ENCODE results near the gene ME3. TPM values are rescaled to one million over a fixed set of nuclear protein-coding genes. Genes with fewer than 3 reads are reported as not detected.

The ME3 gene
- total and polyA plus RNA-seq, 2 donors: 9.5 to 10.1 TPM

DNA sequence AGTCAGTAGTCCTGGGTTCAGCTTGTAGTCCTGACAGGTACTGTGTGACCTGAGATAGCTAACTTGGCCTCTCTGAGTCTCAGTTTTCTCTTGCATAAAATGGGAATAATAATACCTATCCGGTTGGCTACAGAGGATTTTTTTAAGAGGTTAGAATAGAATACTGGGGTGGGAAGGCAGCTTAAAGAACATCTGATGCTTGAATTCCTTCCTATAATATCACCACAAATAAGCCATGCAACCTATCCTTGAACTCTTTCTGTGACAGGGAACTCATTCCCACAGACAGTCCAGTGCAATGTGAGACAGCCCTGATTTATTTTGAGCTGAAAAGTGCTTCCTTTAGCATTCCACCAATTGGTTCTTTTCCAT is 187.6 kb downstream of the ME3 start:
- Histone ChIP-seq H3K27ac (ENCODE audit: low read depth in 1 of 2, low read length in 1 of 2) (no peak overlapping the region), H3K4me3 (ENCODE audit: low read length in 2 of 2) (no peak overlapping the region), H3K4me1 (ENCODE audit: control insufficient read depth in 2 of 2, insufficient read depth in 2 of 2, low read length in 2 of 2) (no peaks in the 10 kb centered on the region), H3K9me3 (ENCODE audit: control insufficient read depth in 2 of 2, insufficient read depth in 1 of 2, low read length in 1 of 2) (no peaks in the 10 kb centered on the region), H3K36me3 (ENCODE audit: control insufficient read depth in 2 of 2, insufficient read depth in 2 of 2, low read length in 1 of 2) (no peaks in the 10 kb centered on the region), H3K27me3 (ENCODE audit: control insufficient read depth in 2 of 2, insufficient read depth in 1 of 2, low read length in 1 of 2) (no peaks in the 10 kb centered on the region)
- WGBS: 94% methylated on average over 1 of the region's 1 CpG
- DNase-seq (ENCODE audit: low read depth in 6 of 9, low spot score in 9 of 9): no peak

DNA sequence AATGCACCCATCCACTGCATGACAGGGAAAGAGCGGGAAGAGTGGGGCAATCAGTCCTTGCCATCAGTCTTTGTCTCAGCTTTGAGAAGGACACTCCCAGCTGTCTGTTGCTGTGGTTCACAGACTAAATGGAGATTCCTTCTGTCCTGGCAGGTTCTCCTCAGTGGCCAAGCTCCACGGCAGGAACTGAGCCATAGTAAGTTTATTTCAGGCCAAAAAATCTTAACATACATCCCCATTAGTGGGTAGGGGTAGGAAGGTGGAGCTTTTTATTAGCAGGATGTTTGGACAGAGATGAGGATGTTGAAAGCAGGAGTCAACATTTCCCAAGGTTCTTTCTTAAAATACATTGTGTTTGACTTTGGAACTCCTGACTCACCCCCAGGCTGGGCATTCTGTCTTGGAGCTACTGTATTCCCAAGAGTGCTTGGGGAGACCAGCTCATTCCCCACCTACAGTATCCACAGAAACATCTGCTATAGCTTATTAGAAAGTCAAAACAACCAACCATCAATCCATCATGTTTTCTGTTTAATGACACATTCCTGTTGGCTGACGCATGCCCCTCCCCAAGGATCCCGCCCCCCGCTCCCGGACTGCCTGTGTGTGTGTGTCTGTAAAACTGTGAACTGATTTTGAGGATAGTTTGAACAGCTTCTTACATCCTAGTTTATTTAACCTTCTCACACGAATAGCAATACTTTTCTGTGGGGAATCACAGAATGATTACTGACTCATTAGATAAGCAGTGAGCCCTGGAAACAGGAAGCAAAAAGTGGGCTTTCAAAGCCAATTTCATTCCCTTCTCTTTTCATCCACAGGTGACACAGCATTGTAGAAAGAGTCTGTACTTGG is 188.2 kb downstream of the ME3 start:
- no peak overlapping the region for H3K4me3 ChIP-seq (ENCODE audit: low read length in 2 of 2)
- no peaks in the 10 kb centered on the region for H3K4me1 ChIP-seq (ENCODE audit: control insufficient read depth in 2 of 2, insufficient read depth in 2 of 2, low read length in 2 of 2)
- no peak overlapping the region for H3K27ac ChIP-seq (ENCODE audit: low read depth in 1 of 2, low read length in 1 of 2)
- H3K36me3 ChIP-seq (ENCODE audit: control insufficient read depth in 2 of 2, insufficient read depth in 2 of 2, low read length in 1 of 2): no peaks in the 10 kb centered on the region
- H3K9me3 ChIP-seq (ENCODE audit: control insufficient read depth in 2 of 2, insufficient read depth in 1 of 2, low read length in 1 of 2): no peaks in the 10 kb centered on the region
- no peak for DNase-seq (ENCODE audit: low read depth in 6 of 9, low spot score in 9 of 9)
- 89% methylated on average over 7 of the region's 7 CpGs for WGBS
- H3K27me3 ChIP-seq (ENCODE audit: control insufficient read depth in 2 of 2, insufficient read depth in 1 of 2, low read length in 1 of 2): no peaks in the 10 kb centered on the region

DNA sequence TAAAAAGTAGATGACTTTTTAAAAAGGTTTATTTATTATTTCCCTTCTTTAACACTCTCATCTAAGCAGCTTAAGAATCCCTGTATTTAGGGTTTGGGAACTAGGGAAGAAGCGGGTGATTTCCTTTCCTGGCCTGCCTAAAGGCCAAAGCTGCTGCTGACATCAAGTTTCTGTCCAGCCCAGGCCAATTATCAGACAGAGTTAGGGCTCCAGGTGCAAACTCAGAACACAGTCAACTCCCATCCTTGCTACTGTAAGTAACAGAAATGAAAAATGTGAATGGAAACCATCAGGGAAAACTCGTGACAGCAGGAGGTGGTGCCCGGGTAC is 188.8 kb downstream of the ME3 start:
- no peaks in the 10 kb centered on the region for H3K9me3 ChIP-seq (ENCODE audit: control insufficient read depth in 2 of 2, insufficient read depth in 1 of 2, low read length in 1 of 2)
- no peak overlapping the region for H3K4me3 ChIP-seq (ENCODE audit: low read length in 2 of 2)
- no peaks in the 10 kb centered on the region for H3K36me3 ChIP-seq (ENCODE audit: control insufficient read depth in 2 of 2, insufficient read depth in 2 of 2, low read length in 1 of 2)
- 96% methylated on average over 3 of the region's 3 CpGs for WGBS
- no peak overlapping the region for H3K27ac ChIP-seq (ENCODE audit: low read depth in 1 of 2, low read length in 1 of 2)
- DNase-seq (ENCODE audit: low read depth in 6 of 9, low spot score in 9 of 9): no peak
- H3K27me3 ChIP-seq (ENCODE audit: control insufficient read depth in 2 of 2, insufficient read depth in 1 of 2, low read length in 1 of 2): no peaks in the 10 kb centered on the region
- no peaks in the 10 kb centered on the region for H3K4me1 ChIP-seq (ENCODE audit: control insufficient read depth in 2 of 2, insufficient read depth in 2 of 2, low read length in 2 of 2)

DNA sequence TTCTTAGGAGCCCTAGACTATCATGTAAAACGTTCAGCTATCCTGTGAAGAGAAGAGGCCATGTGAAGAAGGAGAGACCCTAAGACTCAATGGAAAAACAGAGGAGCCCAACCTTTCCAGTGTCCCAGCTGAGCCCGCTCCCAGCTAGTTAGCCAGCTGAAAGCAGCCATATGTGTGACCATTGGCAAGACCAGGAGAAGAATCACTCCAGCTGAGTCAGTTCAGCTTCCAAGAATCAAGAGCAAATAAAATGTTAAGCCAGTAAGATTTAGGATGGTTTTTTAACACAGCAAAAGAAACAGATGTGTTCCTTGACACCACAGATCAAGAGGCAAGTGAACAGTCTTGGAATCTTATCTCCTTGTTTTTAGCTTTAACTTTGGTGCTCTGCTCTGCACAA is 189.7 kb downstream of the ME3 start:
- H3K27me3 ChIP-seq (ENCODE audit: control insufficient read depth in 2 of 2, insufficient read depth in 1 of 2, low read length in 1 of 2): no peaks in the 10 kb centered on the region
- WGBS: 95% methylated on average over 2 of the region's 2 CpGs
- DNase-seq (ENCODE audit: low read depth in 6 of 9, low spot score in 9 of 9): no peak
- H3K27ac ChIP-seq (ENCODE audit: low read depth in 1 of 2, low read length in 1 of 2): no peak overlapping the region
- no peaks in the 10 kb centered on the region for H3K4me1 ChIP-seq (ENCODE audit: control insufficient read depth in 2 of 2, insufficient read depth in 2 of 2, low read length in 2 of 2)
- no peaks in the 10 kb centered on the region for H3K9me3 ChIP-seq (ENCODE audit: control insufficient read depth in 2 of 2, insufficient read depth in 1 of 2, low read length in 1 of 2)
- H3K36me3 ChIP-seq (ENCODE audit: control insufficient read depth in 2 of 2, insufficient read depth in 2 of 2, low read length in 1 of 2): no peaks in the 10 kb centered on the region
- no peak overlapping the region for H3K4me3 ChIP-seq (ENCODE audit: low read length in 2 of 2)

DNA sequence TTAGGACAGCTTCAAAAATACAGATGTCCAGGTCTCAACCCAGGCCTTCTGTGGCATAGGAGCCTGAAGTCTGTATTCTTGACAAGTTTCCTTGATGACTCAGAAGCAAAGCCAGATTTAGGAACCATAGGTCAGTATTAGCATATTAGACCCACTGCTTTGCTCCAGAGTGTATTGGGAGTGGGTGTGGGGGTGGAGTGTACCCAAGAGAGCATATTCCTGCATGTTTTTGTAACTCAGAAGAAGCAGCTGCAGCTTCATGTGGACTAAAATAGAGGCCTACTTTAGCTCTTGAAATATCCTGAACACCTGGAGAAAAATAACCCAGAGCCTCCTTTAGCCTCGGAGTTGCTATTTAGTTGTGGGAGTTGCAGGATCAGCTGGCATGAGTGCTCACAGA is 191.0 kb downstream of the ME3 start:
- Histone ChIP-seq H3K4me1 (ENCODE audit: control insufficient read depth in 2 of 2, insufficient read depth in 2 of 2, low read length in 2 of 2) (no peaks in the 10 kb centered on the region), H3K36me3 (ENCODE audit: control insufficient read depth in 2 of 2, insufficient read depth in 2 of 2, low read length in 1 of 2) (no peaks in the 10 kb centered on the region), H3K4me3 (ENCODE audit: low read length in 2 of 2) (no peak overlapping the region), H3K27ac (ENCODE audit: low read depth in 1 of 2, low read length in 1 of 2) (no peak overlapping the region), H3K9me3 (ENCODE audit: control insufficient read depth in 2 of 2, insufficient read depth in 1 of 2, low read length in 1 of 2) (no peaks in the 10 kb centered on the region), H3K27me3 (ENCODE audit: control insufficient read depth in 2 of 2, insufficient read depth in 1 of 2, low read length in 1 of 2) (no peaks in the 10 kb centered on the region)
- DNase-seq (ENCODE audit: low read depth in 6 of 9, low spot score in 9 of 9): no peak
- 100% methylated on average over 1 of the region's 1 CpG for WGBS

DNA sequence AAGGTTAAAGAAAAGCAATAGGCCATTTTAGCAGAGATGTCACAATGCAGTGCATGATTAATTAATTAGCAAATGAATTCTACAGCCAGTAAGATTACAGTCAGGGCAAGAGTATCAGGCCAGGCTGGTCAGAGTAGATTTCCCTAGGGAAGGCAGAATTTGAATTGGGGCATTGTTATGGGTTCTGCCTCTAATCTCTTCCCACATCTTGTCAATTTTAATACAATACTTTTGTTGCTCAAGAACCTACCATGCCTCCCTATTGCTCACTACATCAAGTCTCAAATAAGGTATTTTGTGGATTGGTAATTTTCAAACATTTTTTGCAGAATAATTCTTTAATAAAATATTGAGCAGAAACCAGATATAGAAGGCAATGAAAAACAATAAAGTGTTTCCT is 194.1 kb downstream of the ME3 start:
- H3K27me3 ChIP-seq (ENCODE audit: control insufficient read depth in 2 of 2, insufficient read depth in 1 of 2, low read length in 1 of 2): no peaks in the 10 kb centered on the region
- H3K36me3 ChIP-seq (ENCODE audit: control insufficient read depth in 2 of 2, insufficient read depth in 2 of 2, low read length in 1 of 2): no peaks in the 10 kb centered on the region
- H3K27ac ChIP-seq (ENCODE audit: low read depth in 1 of 2, low read length in 1 of 2): no peak overlapping the region
- no peak for DNase-seq (ENCODE audit: low read depth in 6 of 9, low spot score in 9 of 9)
- no peaks in the 10 kb centered on the region for H3K9me3 ChIP-seq (ENCODE audit: control insufficient read depth in 2 of 2, insufficient read depth in 1 of 2, low read length in 1 of 2)
- no peak overlapping the region for H3K4me3 ChIP-seq (ENCODE audit: low read length in 2 of 2)
- no peaks in the 10 kb centered on the region for H3K4me1 ChIP-seq (ENCODE audit: control insufficient read depth in 2 of 2, insufficient read depth in 2 of 2, low read length in 2 of 2)

DNA sequence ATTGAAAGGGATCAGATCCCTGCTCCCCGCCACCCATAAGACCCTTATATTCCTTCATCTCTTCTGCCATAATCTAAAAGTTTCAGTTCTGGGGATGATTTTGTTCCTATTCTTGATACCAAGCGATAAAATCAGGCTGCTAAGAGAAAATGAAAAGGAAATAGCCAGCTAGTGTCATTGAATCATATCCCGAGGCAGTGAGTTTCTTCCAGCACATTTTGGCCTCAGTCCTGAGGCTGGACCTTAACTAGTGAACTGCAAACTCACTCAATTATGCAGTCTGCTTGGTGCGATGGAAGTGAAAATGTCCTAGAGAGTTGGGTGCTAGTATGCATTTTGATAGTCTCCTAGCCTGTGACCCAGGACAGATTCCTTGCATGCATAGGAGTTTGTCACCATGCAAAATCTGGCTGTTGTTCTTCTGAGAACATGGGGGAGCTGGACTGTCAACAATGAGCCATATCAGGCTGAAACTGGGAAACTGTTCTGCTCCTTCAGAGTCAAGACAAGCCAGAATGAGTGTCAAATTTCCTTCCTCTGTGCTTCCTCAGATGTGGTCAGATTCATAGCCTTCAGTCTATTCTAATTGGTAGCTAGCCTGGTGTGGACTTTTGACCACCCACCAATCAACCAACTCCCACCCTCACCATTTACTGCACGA is 194.8 kb downstream of the ME3 start:
- no peak for DNase-seq (ENCODE audit: low read depth in 6 of 9, low spot score in 9 of 9)
- WGBS: 96% methylated on average over 5 of the region's 5 CpGs

DNA sequence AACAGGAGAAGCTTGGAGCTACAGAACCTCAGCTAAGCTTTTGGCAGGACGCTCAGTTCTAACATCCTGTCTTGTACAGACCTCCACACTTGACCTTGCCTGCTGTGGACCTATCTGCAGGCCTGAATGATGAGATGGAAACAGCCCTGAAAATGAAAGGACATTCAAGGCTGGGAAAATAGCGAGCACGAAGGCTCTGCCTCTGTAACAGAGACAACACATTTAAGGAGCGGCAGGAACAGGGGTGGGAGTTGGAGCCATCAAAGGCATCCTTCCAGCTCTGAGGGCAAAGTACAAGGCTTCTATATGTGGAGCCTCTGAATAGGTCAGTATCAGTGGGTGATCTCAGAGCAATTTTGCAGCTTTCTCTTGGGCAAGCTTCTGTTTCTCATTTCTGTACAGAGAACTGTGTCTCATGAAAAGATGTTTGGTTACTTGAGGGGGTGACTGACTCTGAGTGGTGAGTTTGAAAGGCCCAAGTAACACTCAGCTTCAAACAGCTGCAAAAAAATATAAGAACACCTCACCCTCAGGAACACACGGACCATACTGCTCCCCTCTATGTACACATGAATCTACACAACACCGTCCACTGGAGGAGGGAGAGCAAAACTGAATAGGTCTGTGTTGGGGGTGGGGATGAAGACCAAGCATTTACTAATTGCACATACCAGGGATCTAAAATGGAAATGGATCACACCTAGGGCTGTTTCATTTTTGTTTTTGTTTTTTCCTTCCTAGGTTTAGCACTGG is 196.1 kb downstream of the ME3 start:
- no peak overlapping the region for H3K4me3 ChIP-seq (ENCODE audit: low read length in 2 of 2)
- no peak for DNase-seq (ENCODE audit: low read depth in 6 of 9, low spot score in 9 of 9)
- 96% methylated on average over 6 of the region's 6 CpGs for WGBS
- no peaks in the 10 kb centered on the region for H3K36me3 ChIP-seq (ENCODE audit: control insufficient read depth in 2 of 2, insufficient read depth in 2 of 2, low read length in 1 of 2)
- H3K9me3 ChIP-seq (ENCODE audit: control insufficient read depth in 2 of 2, insufficient read depth in 1 of 2, low read length in 1 of 2): no peaks in the 10 kb centered on the region
- no peaks in the 10 kb centered on the region for H3K4me1 ChIP-seq (ENCODE audit: control insufficient read depth in 2 of 2, insufficient read depth in 2 of 2, low read length in 2 of 2)
- no peaks in the 10 kb centered on the region for H3K27me3 ChIP-seq (ENCODE audit: control insufficient read depth in 2 of 2, insufficient read depth in 1 of 2, low read length in 1 of 2)
- H3K27ac ChIP-seq (ENCODE audit: low read depth in 1 of 2, low read length in 1 of 2): no peak overlapping the region

More for the DNA sequence above, 194.8 kb downstream of the ME3 start:
- Histone ChIP-seq H3K27me3 (ENCODE audit: control insufficient read depth in 2 of 2, insufficient read depth in 1 of 2, low read length in 1 of 2) (no peaks in the 10 kb centered on the region), H3K36me3 (ENCODE audit: control insufficient read depth in 2 of 2, insufficient read depth in 2 of 2, low read length in 1 of 2) (no peaks in the 10 kb centered on the region), H3K4me3 (ENCODE audit: low read length in 2 of 2) (no peak overlapping the region), H3K9me3 (ENCODE audit: control insufficient read depth in 2 of 2, insufficient read depth in 1 of 2, low read length in 1 of 2) (no peaks in the 10 kb centered on the region), H3K4me1 (ENCODE audit: control insufficient read depth in 2 of 2, insufficient read depth in 2 of 2, low read length in 2 of 2) (no peaks in the 10 kb centered on the region), H3K27ac (ENCODE audit: low read depth in 1 of 2, low read length in 1 of 2) (no peak overlapping the region)

DNA sequence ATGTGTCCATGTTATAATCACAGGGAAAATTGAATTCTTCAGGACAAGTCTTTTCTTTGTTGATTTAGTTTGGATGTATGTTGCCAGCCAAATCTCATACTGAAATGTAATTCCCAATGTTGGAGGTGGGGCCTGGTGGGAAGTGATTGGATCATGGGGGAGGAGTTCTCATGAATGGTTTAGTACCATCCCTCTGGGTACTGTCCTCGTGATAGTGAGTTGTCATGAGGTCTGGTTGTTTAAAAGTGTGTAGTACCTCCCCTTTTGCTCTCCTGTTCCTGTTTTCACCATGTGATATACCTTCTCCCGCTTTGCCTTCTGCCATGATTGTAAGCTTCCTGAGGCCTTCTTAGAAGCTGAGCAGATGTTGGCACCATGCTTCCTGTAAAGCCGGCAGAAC is 197.4 kb downstream of the ME3 start:
- Histone ChIP-seq H3K4me1 (ENCODE audit: control insufficient read depth in 2 of 2, insufficient read depth in 2 of 2, low read length in 2 of 2) (no peaks in the 10 kb centered on the region), H3K9me3 (ENCODE audit: control insufficient read depth in 2 of 2, insufficient read depth in 1 of 2, low read length in 1 of 2) (no peaks in the 10 kb centered on the region), H3K4me3 (ENCODE audit: low read length in 2 of 2) (no peak overlapping the region), H3K27ac (ENCODE audit: low read depth in 1 of 2, low read length in 1 of 2) (no peak overlapping the region), H3K36me3 (ENCODE audit: control insufficient read depth in 2 of 2, insufficient read depth in 2 of 2, low read length in 1 of 2) (no peaks in the 10 kb centered on the region), H3K27me3 (ENCODE audit: control insufficient read depth in 2 of 2, insufficient read depth in 1 of 2, low read length in 1 of 2) (no peaks in the 10 kb centered on the region)
- 96% methylated on average over 3 of the region's 3 CpGs for WGBS
- DNase-seq (ENCODE audit: low read depth in 6 of 9, low spot score in 9 of 9): no peak

All from thymus (tissue), 11 donors.